Ishikawa (cell line): ENCODE results near the gene ZSCAN18.

Source experiments
- CEBPB ChIP-seq: IDR thresholded peaks from 2 replicates; pipeline ENCODE4 v1.6.1; 2012
- CREB1 ChIP-seq: IDR thresholded peaks from 2 replicates; pipeline ENCODE4 v1.6.1; 2012; ENCODE audit warnings: low read depth
- EGR1 ChIP-seq: IDR thresholded peaks from 2 replicates; pipeline ENCODE4 v1.6.1; 2012
- EP300 ChIP-seq: IDR thresholded peaks from 2 replicates; pipeline ENCODE4 v1.6.1; 2012; ENCODE audit warnings: borderline replicate concordance
- FOXM1 ChIP-seq: IDR thresholded peaks from 2 replicates; pipeline ENCODE4 v1.6.1; 2012; ENCODE audit warnings: low read depth, borderline replicate concordance
- NFIC ChIP-seq: IDR thresholded peaks from 2 replicates; pipeline ENCODE4 v1.6.1; 2012
- RAD21 ChIP-seq: IDR thresholded peaks from 2 replicates; pipeline ENCODE4 v1.6.1; 2012; ENCODE audit warnings: low read depth
- TAF1 ChIP-seq: IDR thresholded peaks from 2 replicates; pipeline ENCODE4 v1.6.1; 2012; ENCODE audit warnings: low read depth, mild to moderate bottlenecking
- TCF12 ChIP-seq: IDR thresholded peaks from 2 replicates; pipeline ENCODE4 v1.6.1; 2012; ENCODE audit warnings: low read depth
- TEAD4 ChIP-seq: IDR thresholded peaks from 2 replicates; pipeline ENCODE4 v1.6.1; 2012
- YY1 ChIP-seq: IDR thresholded peaks from 2 replicates; pipeline ENCODE4 v1.6.1; 2012; ENCODE audit warnings: low read depth
- ZBTB7A ChIP-seq: IDR thresholded peaks from 2 replicates; pipeline ENCODE4 v1.6.1; 2012; ENCODE audit warnings: low read depth
- TF ChIP-seq, protein P1 (sequence below): IDR thresholded peaks from 2 replicates; pipeline ENCODE4 v1.6.1; 2012
- TF ChIP-seq, protein P2 (sequence below): IDR thresholded peaks from 2 replicates; pipeline ENCODE4 v1.6.1; 2012
- TF ChIP-seq, protein P3 (sequence below): IDR thresholded peaks from 2 replicates; pipeline ENCODE4 v1.6.1; 2012; ENCODE audit warnings: low read depth, mild to moderate bottlenecking

The ZSCAN18 gene

DNA sequence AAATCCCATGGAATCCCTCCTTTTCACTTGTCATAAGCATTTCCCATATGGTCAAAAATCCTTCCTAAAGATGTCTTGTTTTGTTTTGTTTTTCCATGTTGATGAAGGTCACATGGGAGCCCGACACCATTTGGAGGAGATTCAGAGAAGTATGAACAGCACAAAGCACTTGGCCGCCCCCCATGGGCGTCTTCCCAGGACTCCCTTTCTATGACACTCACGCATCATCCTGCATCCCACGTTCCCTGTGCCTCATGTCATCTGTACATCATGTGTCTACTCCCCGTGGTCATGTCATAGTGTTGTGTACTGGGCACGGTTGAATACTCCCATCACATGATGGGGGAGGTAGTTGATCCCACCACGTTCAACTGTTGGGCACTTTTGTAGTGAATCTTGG lies 62.2 kb downstream of the ZSCAN18 start:
- no peak for TF ChIP-seq RAD21
- TF ChIP-seq, protein P1, sequence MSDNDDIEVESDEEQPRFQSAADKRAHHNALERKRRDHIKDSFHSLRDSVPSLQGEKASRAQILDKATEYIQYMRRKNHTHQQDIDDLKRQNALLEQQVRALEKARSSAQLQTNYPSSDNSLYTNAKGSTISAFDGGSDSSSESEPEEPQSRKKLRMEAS = no peak
- TF ChIP-seq CREB1 = no peak
- TF ChIP-seq ZBTB7A = no peak
- no peak for TF ChIP-seq EP300
- TF ChIP-seq, protein P2, sequence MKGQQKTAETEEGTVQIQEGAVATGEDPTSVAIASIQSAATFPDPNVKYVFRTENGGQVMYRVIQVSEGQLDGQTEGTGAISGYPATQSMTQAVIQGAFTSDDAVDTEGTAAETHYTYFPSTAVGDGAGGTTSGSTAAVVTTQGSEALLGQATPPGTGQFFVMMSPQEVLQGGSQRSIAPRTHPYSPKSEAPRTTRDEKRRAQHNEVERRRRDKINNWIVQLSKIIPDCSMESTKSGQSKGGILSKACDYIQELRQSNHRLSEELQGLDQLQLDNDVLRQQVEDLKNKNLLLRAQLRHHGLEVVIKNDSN = no peak
- TF ChIP-seq CEBPB = no peak
- TF ChIP-seq YY1 = no peak
- TF ChIP-seq NFIC = no peak
- no peak for TF ChIP-seq FOXM1
- TF ChIP-seq TCF12 = no peak
- TF ChIP-seq TEAD4 = no peak
- TF ChIP-seq, protein P3, sequence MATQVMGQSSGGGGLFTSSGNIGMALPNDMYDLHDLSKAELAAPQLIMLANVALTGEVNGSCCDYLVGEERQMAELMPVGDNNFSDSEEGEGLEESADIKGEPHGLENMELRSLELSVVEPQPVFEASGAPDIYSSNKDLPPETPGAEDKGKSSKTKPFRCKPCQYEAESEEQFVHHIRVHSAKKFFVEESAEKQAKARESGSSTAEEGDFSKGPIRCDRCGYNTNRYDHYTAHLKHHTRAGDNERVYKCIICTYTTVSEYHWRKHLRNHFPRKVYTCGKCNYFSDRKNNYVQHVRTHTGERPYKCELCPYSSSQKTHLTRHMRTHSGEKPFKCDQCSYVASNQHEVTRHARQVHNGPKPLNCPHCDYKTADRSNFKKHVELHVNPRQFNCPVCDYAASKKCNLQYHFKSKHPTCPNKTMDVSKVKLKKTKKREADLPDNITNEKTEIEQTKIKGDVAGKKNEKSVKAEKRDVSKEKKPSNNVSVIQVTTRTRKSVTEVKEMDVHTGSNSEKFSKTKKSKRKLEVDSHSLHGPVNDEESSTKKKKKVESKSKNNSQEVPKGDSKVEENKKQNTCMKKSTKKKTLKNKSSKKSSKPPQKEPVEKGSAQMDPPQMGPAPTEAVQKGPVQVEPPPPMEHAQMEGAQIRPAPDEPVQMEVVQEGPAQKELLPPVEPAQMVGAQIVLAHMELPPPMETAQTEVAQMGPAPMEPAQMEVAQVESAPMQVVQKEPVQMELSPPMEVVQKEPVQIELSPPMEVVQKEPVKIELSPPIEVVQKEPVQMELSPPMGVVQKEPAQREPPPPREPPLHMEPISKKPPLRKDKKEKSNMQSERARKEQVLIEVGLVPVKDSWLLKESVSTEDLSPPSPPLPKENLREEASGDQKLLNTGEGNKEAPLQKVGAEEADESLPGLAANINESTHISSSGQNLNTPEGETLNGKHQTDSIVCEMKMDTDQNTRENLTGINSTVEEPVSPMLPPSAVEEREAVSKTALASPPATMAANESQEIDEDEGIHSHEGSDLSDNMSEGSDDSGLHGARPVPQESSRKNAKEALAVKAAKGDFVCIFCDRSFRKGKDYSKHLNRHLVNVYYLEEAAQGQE = no peak
- TF ChIP-seq TAF1 = no peak

DNA sequence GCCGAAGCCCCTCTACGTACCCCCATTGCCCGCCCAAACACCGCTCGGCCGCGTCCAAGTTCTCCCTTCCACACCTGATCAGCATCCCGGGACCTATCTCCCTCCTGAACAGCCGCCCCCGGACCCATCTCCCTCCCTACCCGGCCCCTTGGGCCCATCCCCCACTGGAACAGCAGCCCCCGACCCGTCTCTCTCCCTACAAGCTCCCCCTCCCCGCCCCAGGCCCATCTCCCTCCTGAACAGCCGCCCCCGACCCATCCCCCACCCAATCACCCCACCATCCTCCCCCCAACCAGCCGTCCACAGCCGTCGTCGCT lies 63.6 kb downstream of the ZSCAN18 start:
- TF ChIP-seq FOXM1 = no peak
- TF ChIP-seq TCF12 = no peak
- TF ChIP-seq TEAD4 = no peak
- TF ChIP-seq EGR1 = no peak
- TF ChIP-seq, protein P2 = no peak
- TF ChIP-seq RAD21 = no peak
- TF ChIP-seq, protein P3 = no peak
- no peak for TF ChIP-seq YY1
- TF ChIP-seq NFIC = no peak
- no peak for TF ChIP-seq EP300
- no peak for TF ChIP-seq TAF1
- TF ChIP-seq, protein P1 = no peak
- TF ChIP-seq CREB1 = no peak
- TF ChIP-seq CEBPB = no peak
- TF ChIP-seq ZBTB7A = no peak
